Right atrium auricular region (tissue), 2 donors: ENCODE data around the gene HGS. TPM values are rescaled to one million over a fixed set of nuclear protein-coding genes. Genes with fewer than 3 reads are reported as not detected.

Experiments
- DNase-seq: peaks from one replicate; pipeline ENCODE4 v3.0.0-alpha.2; 2019; ENCODE audit warnings: low spot score
- H3K27ac ChIP-seq, 2 donors: fragments of 200-600 bp; sonication (generic); 1 replicate in 1 of 2; 2 replicates in 1 of 2; pipeline ENCODE4 v1.5.1; 2016 to 2019
- H3K27me3 ChIP-seq, 2 donors: fragments of 200-600 bp; sonication (generic); one replicate each; pipeline versions ENCODE4 v1.5.1 to v1.6.0; 2017 to 2019
- H3K36me3 ChIP-seq: fragments of 200-600 bp; sonication (generic); one replicate; pipeline ENCODE4 v1.5.1; 2016
- H3K4me1 ChIP-seq, 2 donors: fragments of 200-600 bp; sonication (generic); one replicate each; pipeline versions ENCODE4 v1.5.1 to v1.6.0; 2017 to 2019
- H3K4me3 ChIP-seq, 2 donors: fragments of 200-600 bp; sonication (generic); 1 replicate in 1 of 2; 2 replicates in 1 of 2; pipeline ENCODE4 v1.5.1; 2017 to 2019; ENCODE audit warnings: mild to moderate bottlenecking in 1 of 2, moderate library complexity in 1 of 2
- H3K9me3 ChIP-seq, 2 donors: fragments of 200-600 bp; sonication (generic); one replicate each; pipeline ENCODE4 v1.5.1; 2019
- total RNA-seq, 2 donors: library from RNA; depleted of rRNA; stranded (reverse); fragments of >200 nt; gene quantifications; one replicate each; pipeline ENCODE4 v1.1.0, GENCODE V29; 2016
- TF ChIP-seq, protein P1 (sequence below), 2 donors: fragments of 200-600 bp; sonication (generic); IDR thresholded peaks; one replicate each; pipeline ENCODE4 v1.5.1; 2019; ENCODE audit warnings: antibody characterized with exemption in 2 of 2

HGS gene
- total RNA-seq, 2 donors from 2014 or later: 33.7 to 59.5 TPM

DNA sequence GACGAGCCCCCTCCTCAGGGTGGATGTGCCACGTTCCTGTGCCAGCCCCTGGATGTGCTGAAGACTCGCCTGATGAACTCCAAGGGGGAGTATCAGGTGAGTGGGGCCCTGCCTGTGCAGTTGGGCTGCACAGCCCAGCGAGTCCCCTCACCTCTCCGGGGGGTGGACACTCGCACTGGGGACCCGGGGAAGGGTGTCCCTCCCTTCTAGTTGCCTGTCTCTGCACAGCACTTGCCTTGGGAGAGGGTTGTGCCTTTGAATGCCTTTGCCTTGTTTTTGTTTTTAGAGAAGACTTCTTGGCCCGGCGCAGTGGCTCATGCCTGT, 33.9 kb downstream of the HGS start:
- no peak overlapping the region for H3K4me3 ChIP-seq
- no peaks in the 10 kb centered on the region for H3K9me3 ChIP-seq
- no peak overlapping the region for H3K27ac ChIP-seq
- DNase-seq: no peak
- TF ChIP-seq, protein P1, sequence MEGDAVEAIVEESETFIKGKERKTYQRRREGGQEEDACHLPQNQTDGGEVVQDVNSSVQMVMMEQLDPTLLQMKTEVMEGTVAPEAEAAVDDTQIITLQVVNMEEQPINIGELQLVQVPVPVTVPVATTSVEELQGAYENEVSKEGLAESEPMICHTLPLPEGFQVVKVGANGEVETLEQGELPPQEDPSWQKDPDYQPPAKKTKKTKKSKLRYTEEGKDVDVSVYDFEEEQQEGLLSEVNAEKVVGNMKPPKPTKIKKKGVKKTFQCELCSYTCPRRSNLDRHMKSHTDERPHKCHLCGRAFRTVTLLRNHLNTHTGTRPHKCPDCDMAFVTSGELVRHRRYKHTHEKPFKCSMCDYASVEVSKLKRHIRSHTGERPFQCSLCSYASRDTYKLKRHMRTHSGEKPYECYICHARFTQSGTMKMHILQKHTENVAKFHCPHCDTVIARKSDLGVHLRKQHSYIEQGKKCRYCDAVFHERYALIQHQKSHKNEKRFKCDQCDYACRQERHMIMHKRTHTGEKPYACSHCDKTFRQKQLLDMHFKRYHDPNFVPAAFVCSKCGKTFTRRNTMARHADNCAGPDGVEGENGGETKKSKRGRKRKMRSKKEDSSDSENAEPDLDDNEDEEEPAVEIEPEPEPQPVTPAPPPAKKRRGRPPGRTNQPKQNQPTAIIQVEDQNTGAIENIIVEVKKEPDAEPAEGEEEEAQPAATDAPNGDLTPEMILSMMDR (IDR thresholded peaks at IDR 0.05): no peak
- no peaks in the 10 kb centered on the region for H3K36me3 ChIP-seq
- peaks cover 0 to 18% of the 10 kb centered on the region in 2 donors for H3K4me1 ChIP-seq
- H3K27me3 ChIP-seq: no peaks in the 10 kb centered on the region

DNA sequence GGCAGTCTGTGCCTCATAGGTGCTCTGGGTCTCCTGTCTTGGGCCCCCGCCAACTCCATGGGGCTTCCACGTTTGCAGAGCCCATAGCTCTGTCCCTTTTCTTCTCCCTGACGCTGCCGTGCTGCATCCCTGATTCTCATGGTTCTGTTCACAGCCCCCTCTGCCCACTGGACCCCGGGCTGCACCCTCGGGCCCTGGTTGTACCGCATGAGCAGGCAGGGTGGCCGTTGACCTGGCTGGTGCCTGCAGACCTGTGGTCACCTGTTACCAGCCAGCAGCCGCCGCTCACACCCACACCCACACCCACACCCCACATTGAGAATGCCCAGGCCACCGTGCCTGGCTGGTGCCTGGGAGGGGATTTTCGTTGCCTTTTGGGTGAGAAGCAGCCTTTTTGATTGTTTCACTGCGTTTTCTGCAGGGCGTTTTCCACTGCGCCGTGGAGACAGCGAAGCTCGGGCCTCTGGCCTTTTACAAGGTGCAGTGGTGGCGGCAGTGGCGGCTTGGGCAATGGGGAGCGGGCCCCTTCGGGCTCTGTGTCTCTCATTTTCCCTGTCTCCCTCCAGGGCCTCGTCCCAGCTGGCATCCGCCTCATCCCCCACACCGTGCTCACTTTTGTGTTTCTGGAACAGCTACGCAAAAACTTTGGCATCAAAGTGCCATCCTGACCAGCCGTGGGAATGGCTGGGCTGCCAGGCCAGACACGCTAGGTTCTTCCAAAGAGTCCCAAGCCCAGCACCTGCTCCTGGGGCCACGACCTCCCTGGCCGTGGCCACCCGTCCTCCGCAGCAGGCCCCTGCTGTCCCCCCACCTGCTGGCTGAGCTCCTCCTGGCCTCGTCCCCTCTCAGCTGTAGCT, 35.8 kb downstream of the HGS start:
- Histone ChIP-seq H3K27ac (no peak overlapping the region), H3K4me1 (peaks cover 0 to 4% of the 10 kb centered on the region in 2 donors), H3K27me3 (no peaks in the 10 kb centered on the region), H3K4me3 (no peak overlapping the region), H3K9me3 (no peaks in the 10 kb centered on the region), H3K36me3 (no peaks in the 10 kb centered on the region)
- DNase-seq: no peak
- TF ChIP-seq, protein P1 (IDR thresholded peaks at IDR 0.05): no peak

DNA sequence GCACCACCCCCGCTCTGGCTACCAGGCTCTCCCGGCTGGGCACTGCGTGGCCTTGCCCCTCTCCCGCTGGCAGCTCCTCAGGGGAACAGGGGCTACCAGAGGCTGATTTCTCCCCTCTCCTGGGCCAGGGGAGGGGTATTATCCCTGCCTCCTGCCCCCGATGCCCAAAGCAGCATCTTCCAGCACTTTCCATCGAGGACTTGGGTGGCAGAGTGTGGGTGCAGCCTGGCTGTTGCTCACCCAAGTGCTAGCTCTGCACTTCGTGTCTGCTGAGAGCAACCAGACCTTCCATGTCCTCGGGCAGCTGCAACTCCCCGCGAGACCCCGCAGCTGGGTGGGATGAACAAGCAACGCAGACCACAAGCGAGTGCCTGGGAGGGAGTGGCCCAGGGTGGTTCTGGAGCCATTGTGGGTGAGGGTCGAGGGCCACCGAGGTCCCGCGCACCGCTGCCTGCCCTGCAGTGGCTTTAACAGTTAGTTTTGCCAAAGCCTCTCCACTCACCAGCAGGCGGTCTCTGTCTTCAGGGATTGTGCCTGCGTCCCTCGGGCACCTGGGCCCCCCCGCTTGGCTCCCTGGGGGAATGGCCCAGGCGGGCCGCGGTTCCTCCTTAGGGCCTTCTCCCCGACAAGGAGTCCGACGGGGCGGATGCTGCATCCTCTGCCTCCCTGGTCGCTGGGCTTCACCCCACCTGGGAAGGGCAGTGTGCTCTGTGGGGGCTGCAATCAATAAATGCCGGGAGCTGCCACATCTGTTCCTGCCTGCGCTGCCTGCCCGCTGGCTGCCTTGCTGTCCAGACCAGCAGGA, 36.7 kb downstream of the HGS start:
- Histone ChIP-seq H3K27ac (no peak overlapping the region), H3K4me3 (no peak overlapping the region), H3K27me3 (no peaks in the 10 kb centered on the region), H3K9me3 (no peaks in the 10 kb centered on the region), H3K36me3 (no peaks in the 10 kb centered on the region), H3K4me1 (peaks cover 0 to 4% of the 10 kb centered on the region in 2 donors)
- no peak for DNase-seq
- TF ChIP-seq, protein P1 (IDR thresholded peaks at IDR 0.05): no peak

DNA sequence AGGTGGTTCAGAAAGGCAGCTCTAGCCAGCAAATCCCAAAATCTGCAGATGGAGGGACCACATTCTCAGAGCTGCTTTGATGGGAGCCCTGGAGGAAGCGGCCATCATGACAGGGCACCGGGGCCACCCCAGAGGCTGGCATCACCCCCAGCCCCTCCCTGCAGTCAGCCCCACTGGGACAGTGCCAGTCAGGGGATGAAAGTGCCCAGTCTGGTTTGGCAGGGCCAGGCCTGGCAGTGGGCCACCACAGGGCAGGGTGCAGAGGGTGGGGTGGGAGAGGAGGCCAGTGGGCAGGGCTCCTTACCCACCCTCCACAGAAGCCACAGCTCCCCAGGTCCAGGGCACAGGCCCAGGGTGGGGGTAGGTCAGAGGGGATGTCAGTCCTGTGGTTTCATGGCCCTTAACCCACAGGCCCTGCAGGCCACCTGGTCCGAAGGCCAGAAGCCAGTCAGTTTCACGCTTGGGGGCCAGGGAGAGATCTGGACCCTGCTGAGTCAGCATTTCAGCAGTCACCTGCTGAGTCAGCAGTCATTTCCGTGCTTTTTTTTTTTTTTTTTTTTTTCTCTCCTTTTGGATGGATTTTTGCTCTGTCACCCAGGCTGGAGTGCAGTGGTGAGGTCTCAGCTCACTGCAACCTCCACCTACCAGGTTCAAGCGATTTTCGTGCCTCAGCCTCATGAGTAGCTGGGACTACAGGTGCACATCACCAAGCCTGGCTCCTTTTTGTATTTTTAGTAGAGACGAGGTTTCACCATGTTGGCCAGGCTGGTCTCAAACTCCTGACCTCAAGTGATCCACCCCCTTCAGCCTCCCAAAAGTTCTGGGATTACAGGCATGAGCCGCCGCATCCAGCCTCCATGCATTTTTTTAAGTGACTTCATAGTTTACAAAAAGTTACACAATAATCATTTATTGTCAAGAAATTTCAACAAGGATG, 38.6 kb downstream of the HGS start:
- no peak for DNase-seq

More for the DNA sequence above, 38.6 kb downstream of the HGS start:
- TF ChIP-seq, protein P1 (IDR thresholded peaks at IDR 0.05): no peak
- Histone ChIP-seq H3K27me3 (no peaks in the 10 kb centered on the region), H3K4me3 (no peak overlapping the region), H3K9me3 (no peaks in the 10 kb centered on the region), H3K4me1 (peaks cover 0 to 4% of the 10 kb centered on the region in 2 donors), H3K27ac (no peak overlapping the region), H3K36me3 (no peaks in the 10 kb centered on the region)
